ENCODE results near the gene ANKRD16. TPM values are rescaled to one million over a fixed set of nuclear protein-coding genes. Genes with fewer than 3 reads are reported as not detected.
"Not testable (repeated sequence)": the region's sequence is repeated elsewhere in the genome, so short reads cannot be mapped to it uniquely, and the experiment has no call there.

Gene ANKRD16
- total RNA-seq, 4 donors from 2014 or later = 6.6 to 10.8 (median 9.7) TPM

DNA sequence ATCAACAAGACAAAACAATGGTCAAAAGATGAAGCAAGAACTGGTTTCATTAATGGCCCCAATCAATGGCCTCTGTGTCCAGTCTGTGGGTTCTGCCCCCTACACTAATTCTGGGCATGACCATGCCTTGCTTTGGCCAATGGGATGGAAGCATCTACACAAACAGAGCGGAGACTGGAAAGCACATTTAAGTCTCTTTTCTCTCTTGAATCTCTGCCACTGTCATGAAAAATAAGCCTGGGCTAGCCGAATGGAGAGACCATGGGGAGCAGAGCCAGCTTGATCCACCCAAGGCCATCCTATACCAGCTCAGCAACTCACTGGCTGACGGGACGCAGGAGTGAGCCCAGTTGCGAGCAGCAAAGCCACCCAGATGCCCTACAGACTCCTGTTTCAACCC lies 30.9 kb downstream of the ANKRD16 start:
- 86% methylated on average over 5 of the region's 5 CpGs for WGBS
- H3K4me3 ChIP-seq = no peak overlapping the region
- TF ChIP-seq, protein P1, sequence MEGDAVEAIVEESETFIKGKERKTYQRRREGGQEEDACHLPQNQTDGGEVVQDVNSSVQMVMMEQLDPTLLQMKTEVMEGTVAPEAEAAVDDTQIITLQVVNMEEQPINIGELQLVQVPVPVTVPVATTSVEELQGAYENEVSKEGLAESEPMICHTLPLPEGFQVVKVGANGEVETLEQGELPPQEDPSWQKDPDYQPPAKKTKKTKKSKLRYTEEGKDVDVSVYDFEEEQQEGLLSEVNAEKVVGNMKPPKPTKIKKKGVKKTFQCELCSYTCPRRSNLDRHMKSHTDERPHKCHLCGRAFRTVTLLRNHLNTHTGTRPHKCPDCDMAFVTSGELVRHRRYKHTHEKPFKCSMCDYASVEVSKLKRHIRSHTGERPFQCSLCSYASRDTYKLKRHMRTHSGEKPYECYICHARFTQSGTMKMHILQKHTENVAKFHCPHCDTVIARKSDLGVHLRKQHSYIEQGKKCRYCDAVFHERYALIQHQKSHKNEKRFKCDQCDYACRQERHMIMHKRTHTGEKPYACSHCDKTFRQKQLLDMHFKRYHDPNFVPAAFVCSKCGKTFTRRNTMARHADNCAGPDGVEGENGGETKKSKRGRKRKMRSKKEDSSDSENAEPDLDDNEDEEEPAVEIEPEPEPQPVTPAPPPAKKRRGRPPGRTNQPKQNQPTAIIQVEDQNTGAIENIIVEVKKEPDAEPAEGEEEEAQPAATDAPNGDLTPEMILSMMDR (IDR thresholded peaks at IDR 0.05) = no peak
- no peak overlapping the region for H3K27ac ChIP-seq
- no peaks in the 10 kb centered on the region for H3K4me1 ChIP-seq
- no peak for DNase-seq (ENCODE audit: low spot score in 2 of 2)
- H3K9me3 ChIP-seq = no peaks in the 10 kb centered on the region
- H3K36me3 ChIP-seq = no peaks in the 10 kb centered on the region
- H3K27me3 ChIP-seq = no peaks in the 10 kb centered on the region

GRCh38 chr10:5856701-5857004 lies 33.0 kb downstream of the ANKRD16 start:
- Histone ChIP-seq H3K4me3 (no peak overlapping the region), H3K36me3 (no peaks in the 10 kb centered on the region), H3K27me3 (no peaks in the 10 kb centered on the region), H3K9me3 (no peaks in the 10 kb centered on the region), H3K4me1 (no peaks in the 10 kb centered on the region), H3K27ac (no peak overlapping the region)
- 80% methylated on average over 7 of the region's 7 CpGs for WGBS
- no peak for DNase-seq (ENCODE audit: low spot score in 2 of 2)
- TF ChIP-seq, protein P1 (IDR thresholded peaks at IDR 0.05) = no peak
- TF ChIP-seq EP300 (IDR thresholded peaks at IDR 0.05) (no peak), POLR2A (IDR thresholded peaks at IDR 0.05) (no peak), POLR2AphosphoS5 (IDR thresholded peaks at IDR 0.05) (no peak)

DNA sequence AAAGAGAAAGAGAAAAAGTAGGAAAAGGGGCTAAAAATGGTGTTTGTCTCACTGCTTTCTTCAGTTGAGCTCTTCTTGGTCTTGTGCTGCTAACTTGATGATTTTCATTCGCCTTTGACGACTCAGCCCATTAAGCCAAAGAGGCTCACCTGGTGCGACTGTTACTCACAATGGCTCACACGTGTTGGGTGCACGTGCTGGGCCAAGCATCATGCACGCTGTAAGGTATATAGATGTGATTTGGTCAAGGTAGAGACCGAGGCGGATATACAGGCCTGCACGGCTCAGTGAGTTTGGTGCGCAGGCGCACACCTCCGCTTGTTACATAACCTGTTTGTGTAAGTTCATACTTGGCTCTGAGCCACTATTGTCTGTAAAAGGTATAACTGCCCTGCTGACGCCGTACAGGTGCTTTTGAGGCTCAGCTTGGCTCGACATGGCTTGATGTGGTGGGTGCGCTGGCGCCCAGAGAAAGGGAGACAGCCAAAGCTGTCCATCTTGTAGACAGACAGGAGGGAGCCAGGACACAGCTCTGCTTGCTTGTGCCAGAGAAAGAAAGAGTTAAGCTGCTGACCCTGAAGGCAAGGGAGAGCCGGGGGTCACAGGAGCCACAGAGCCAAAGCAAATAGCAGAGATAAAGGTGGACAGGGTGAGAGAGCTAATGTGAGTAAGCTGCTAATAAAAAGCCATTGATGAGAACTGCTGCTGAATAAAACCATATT lies 33.6 kb downstream of the ANKRD16 start:
- Histone ChIP-seq H3K27ac (no peak overlapping the region), H3K27me3 (no peaks in the 10 kb centered on the region), H3K4me1 (no peaks in the 10 kb centered on the region), H3K9me3 (no peaks in the 10 kb centered on the region), H3K36me3 (no peaks in the 10 kb centered on the region), H3K4me3 (no peak overlapping the region)
- TF ChIP-seq POLR2A (IDR thresholded peaks at IDR 0.05) (no peak), EP300 (IDR thresholded peaks at IDR 0.05) (no peak), POLR2AphosphoS5 (IDR thresholded peaks at IDR 0.05) (no peak)
- TF ChIP-seq, protein P1 (IDR thresholded peaks at IDR 0.05) = no peak
- no peak for DNase-seq (ENCODE audit: low spot score in 2 of 2)
- 81% methylated on average over 18 of the region's 18 CpGs for WGBS

DNA sequence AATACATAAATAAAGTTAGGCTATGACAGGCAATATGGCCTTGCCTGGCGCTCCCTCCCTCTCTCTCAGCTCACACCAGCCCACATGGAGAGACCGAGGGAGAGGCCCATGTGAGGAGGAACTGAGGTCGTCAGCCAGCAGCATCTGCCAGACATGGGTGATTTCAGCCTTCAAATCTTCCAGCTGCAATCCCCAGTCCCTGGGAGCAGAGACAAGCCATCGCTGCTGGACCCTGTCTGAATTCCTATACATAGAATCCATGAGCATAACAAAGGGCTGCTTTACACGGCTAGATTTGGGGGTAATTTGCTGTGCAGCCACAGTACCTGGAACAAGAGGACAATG lies 35.6 kb downstream of the ANKRD16 start:
- TF ChIP-seq POLR2A (IDR thresholded peaks at IDR 0.05) (no peak), POLR2AphosphoS5 (IDR thresholded peaks at IDR 0.05) (no peak), EP300 (IDR thresholded peaks at IDR 0.05) (no peak)
- TF ChIP-seq, protein P1 (IDR thresholded peaks at IDR 0.05) = no peak

DNA sequence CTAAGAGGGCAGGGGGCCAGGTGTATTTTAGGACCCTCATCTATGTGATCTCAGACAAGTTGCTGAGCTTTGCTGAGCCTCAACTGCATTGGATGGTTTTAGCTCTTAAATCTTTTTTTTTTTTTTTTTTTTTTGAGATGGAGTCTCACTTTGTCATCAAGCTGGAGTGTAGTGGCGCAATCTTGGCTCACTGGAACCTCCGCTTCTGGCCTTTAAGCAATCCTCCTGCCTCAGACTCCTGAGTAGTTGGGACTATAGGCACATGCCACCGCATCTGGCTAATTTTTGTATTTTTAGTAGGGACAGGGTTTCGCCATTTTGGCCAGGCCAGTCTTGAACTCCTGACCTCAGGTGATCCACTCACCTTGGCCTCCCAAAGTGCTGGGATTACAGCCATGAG lies 43.0 kb downstream of the ANKRD16 start:
- 89% methylated on average over 4 of the region's 4 CpGs for WGBS

More for the DNA sequence above, 35.6 kb downstream of the ANKRD16 start:
- no peak overlapping the region for H3K27ac ChIP-seq
- H3K27me3 ChIP-seq = no peaks in the 10 kb centered on the region
- DNase-seq (ENCODE audit: low spot score in 2 of 2) = no peak
- H3K4me1 ChIP-seq = no peaks in the 10 kb centered on the region
- H3K36me3 ChIP-seq = no peaks in the 10 kb centered on the region
- no peaks in the 10 kb centered on the region for H3K9me3 ChIP-seq
- no peak overlapping the region for H3K4me3 ChIP-seq
- 67% methylated on average over 5 of the region's 5 CpGs for WGBS

More for the DNA sequence above, 43.0 kb downstream of the ANKRD16 start:
- H3K27me3 ChIP-seq; H3K4me3 ChIP-seq; H3K27ac ChIP-seq; H3K36me3 ChIP-seq; H3K9me3 ChIP-seq; DNase-seq (ENCODE audit: low spot score in 2 of 2); H3K4me1 ChIP-seq: not testable (repeated sequence)
